Measurements from ENCODE around the gene ARHGAP9. TPM values are rescaled to one million over a fixed set of nuclear protein-coding genes. Genes with fewer than 3 reads are reported as not detected.
A peak's percentile ranks its signal among the peaks of the same experiment; 100 is the strongest.

Gene ARHGAP9
- total RNA-seq, 1 donor from 2014 or later: 28.7 TPM

DNA sequence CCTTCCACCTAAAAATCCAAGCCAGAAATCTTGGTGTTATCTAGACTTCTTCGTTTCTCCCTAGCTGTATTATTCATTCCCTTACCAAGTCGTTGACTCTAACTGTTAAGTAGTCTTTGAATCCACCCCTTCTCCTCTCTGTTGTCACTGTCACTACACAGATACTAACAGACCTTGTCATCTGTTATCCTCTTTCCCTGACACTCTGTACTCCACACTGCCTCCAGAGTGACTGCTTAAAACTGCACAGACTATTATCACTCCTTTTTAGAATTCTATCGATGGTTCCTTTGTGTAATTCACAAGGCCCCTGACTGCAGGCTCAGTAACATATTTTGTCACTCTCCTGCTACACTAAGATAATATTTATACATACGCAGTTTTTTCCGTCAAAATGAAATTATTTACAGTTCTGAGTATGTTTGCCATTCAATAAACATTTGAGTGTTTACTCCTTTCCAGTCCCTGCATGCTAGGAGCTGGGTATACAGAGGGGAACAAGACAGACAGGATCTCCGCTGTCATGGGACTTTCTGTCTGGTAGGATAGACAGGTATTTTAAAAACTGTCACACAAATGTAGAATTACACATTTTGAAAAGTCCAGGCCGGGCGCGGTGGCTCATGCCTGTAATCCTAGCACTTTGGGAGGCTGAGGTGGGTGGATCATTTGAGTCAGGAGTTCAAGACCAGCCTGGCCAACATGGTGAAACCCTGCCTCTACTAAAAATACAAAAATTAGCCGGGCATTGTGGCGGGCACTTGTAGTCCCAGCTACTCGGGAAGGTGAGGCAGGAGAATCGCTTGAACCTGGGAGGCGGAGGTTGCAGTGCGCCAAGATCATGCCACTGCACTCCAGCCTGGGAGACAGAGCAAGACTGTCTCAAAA is 12.0 kb upstream of the ARHGAP9 start:
- no peaks in the 10 kb centered on the region for H3K9me3 ChIP-seq
- H3K27me3 ChIP-seq: no peaks in the 10 kb centered on the region
- H3K36me3 ChIP-seq: peaks cover 0 to 42% of the 10 kb centered on the region in 2 donors
- H3K4me3 ChIP-seq: no peak overlapping the region
- H3K27ac ChIP-seq: no peak overlapping the region
- no peak for TF ChIP-seq POLR2AphosphoS5 (IDR thresholded peaks at IDR 0.05; ENCODE audit: insufficient read depth in 1 of 2, low read depth in 1 of 2)
- TF ChIP-seq, protein P1, sequence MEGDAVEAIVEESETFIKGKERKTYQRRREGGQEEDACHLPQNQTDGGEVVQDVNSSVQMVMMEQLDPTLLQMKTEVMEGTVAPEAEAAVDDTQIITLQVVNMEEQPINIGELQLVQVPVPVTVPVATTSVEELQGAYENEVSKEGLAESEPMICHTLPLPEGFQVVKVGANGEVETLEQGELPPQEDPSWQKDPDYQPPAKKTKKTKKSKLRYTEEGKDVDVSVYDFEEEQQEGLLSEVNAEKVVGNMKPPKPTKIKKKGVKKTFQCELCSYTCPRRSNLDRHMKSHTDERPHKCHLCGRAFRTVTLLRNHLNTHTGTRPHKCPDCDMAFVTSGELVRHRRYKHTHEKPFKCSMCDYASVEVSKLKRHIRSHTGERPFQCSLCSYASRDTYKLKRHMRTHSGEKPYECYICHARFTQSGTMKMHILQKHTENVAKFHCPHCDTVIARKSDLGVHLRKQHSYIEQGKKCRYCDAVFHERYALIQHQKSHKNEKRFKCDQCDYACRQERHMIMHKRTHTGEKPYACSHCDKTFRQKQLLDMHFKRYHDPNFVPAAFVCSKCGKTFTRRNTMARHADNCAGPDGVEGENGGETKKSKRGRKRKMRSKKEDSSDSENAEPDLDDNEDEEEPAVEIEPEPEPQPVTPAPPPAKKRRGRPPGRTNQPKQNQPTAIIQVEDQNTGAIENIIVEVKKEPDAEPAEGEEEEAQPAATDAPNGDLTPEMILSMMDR (IDR thresholded peaks at IDR 0.05): no peak
- no peak for TF ChIP-seq POLR2A (IDR thresholded peaks at IDR 0.05)
- DNase-seq (ENCODE audit: extremely low spot score in 2 of 2): no peak
- intact Hi-C loops (cut with DNase I): no loop called here
- peaks cover 18% of the 10 kb centered on the region for H3K4me1 ChIP-seq

DNA sequence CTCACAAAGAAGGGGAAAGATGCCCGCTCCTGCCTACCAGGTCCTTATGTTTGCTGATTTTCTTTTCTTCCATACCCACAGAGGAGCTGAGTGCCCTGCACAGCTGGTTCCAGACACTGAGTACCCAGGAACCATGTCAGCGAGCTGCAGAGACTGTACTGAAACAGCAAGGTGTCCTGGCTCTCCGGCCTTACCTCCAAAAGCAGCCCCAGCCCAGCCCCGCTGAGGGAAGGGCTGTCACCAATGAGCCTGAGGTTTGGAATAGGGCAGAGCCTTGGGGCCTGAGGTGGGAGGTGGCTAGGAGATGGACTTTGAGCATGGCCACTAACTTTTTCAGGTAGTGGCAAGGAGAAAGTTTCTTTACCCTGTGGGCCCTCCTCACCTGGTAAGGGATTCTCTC is 10.5 kb upstream of the ARHGAP9 start:
- Histone ChIP-seq H3K9me3 (no peaks in the 10 kb centered on the region), H3K27ac (no peak overlapping the region), H3K4me3 (no peak overlapping the region), H3K36me3 (peaks cover 0 to 27% of the 10 kb centered on the region in 2 donors), H3K4me1 (peaks cover 18% of the 10 kb centered on the region), H3K27me3 (no peaks in the 10 kb centered on the region)
- intact Hi-C loops (cut with DNase I): no loop called here
- DNase-seq (ENCODE audit: extremely low spot score in 2 of 2): no peak
- TF ChIP-seq, protein P1 (IDR thresholded peaks at IDR 0.05): no peak
- TF ChIP-seq POLR2AphosphoS5 (IDR thresholded peaks at IDR 0.05; ENCODE audit: insufficient read depth in 1 of 2, low read depth in 1 of 2): no peak
- TF ChIP-seq POLR2A (IDR thresholded peaks at IDR 0.05): no peak

DNA sequence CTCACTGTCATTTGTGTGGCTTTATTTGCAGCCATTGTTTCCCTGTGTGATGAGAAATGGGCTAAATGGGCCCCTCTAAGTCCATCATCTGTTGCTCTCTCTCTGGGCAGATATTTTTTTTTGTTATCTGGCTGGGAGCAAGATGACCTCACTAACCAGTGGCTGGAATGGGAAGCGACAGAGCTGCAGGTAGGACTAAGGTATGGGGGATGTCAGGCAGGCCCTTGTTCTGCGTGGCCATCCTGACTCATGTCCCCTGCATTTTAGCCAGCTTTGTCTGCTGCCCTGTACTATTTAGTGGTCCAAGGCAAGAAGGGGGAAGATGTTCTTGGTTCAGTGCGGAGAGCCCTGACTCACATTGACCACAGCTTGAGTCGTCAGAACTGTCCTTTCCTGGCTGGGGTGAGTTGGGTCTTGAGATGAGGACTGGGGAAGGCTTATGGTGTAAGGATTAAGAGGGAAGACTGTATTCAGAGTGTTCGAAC is 9.5 kb upstream of the ARHGAP9 start:
- DNase-seq (ENCODE audit: extremely low spot score in 2 of 2): no peak
- intact Hi-C loops (cut with DNase I): no loop called here
- Histone ChIP-seq H3K27me3 (no peaks in the 10 kb centered on the region), H3K4me3 (peak overlapping the region in 1 of 2 donors; percentile 92), H3K36me3 (peaks cover 0 to 26% of the 10 kb centered on the region in 2 donors), H3K27ac (no peak overlapping the region), H3K9me3 (no peaks in the 10 kb centered on the region), H3K4me1 (peaks cover 18% of the 10 kb centered on the region)
- TF ChIP-seq POLR2AphosphoS5 (IDR thresholded peaks at IDR 0.05; ENCODE audit: insufficient read depth in 1 of 2, low read depth in 1 of 2): no peak

DNA sequence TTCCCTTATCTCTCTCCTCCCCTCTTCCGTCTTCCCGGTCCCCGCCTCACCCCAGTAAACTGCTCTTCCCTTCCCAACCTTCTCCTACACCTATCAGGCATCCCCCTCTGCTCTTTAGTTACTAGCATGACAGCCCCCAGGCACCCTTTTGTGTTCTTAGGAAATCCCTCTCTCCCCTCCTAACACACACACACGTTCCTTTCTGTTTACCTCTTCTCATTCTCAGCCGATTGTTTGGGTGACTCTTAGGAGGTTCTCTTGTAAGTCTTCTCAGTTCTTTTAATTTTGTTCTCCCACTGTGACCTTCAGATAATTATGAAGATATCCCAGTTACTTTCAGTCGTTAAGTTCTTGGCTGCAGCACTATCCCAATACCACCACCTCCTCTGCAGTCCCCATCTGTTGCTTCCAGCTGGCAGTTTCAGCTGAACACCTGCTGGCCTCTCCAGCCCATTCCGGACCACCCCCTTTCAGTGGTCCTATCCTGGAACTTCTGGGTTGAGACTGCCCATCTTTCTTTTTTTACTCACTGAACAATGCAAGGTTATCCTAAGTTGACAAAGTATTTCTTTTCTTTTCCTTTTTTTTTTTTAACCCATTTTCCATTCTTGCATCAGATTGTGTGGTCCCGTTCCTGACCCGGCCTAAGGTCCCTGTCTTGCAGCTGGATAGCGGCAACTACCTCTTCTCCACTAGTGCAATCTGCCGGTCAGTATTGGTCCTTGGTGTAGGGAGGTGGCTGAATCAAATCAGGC is 8.9 kb upstream of the ARHGAP9 start:
- Histone ChIP-seq H3K9me3 (no peaks in the 10 kb centered on the region), H3K4me1 (peaks cover 18% of the 10 kb centered on the region), H3K27ac (peak overlapping the region; percentile 71), H3K27me3 (no peaks in the 10 kb centered on the region), H3K4me3 (peak overlapping the region; percentile 92 to 94), H3K36me3 (peaks cover 0 to 26% of the 10 kb centered on the region in 2 donors)
- intact Hi-C loops (cut with DNase I): no loop called here
- DNase-seq (ENCODE audit: extremely low spot score in 2 of 2): no peak
- TF ChIP-seq, protein P1 (IDR thresholded peaks at IDR 0.05): no peak
- no peak for TF ChIP-seq POLR2A (IDR thresholded peaks at IDR 0.05)
- TF ChIP-seq POLR2AphosphoS5 (IDR thresholded peaks at IDR 0.05; ENCODE audit: insufficient read depth in 1 of 2, low read depth in 1 of 2): no peak

DNA sequence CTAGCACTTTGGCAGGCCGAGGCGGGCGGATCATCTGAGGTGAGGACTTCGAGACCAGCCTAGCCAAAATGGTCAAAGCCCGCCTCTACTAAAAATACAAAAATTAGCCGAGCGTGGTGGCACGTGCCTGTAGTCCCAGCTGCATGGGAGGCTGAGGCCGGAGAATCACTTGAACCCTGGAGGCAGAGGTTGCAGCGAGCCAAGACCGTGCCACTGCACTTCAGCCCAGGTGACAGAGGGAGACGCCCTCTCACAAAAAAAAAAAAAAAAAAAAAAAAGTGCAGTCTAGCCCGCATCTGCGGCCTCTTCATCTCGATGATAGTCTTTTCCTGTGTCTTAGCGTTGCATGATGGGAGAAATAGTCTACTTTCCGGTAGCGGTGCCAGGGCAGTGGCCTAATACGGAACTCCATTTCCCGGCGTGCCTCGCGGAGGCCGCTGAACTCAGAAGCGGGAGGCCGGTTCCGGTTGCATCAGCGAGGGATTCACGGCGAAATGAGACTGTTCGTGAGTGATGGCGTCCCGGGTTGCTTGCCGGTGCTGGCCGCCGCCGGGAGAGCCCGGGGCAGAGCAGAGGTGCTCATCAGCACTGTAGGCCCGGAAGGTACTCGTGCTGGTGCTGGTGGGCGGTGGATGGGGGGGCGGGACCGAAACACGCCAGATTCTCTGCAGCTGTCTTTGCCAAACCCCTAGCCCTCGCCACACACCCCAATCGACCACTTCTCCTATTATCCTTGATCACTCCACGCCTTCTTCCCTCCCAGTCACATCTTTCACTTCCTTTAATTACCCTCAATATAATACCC is 8.1 kb upstream of the ARHGAP9 start, which contains the start of gene MARS1:
Gene MARS1, plus strand, starts transcription at position 472 of the 805 bp plus-strand sequence. Its CDS starts 23 bp downstream, at position 495.
- intact Hi-C loops (cut with DNase I): no loop called here
- TF ChIP-seq, protein P1 (IDR thresholded peaks at IDR 0.05): peak; percentile 2 to 19 (median 10)
- TF ChIP-seq POLR2A (IDR thresholded peaks at IDR 0.05) (peak in 1 of 2 donors; percentile 26), POLR2AphosphoS5 (IDR thresholded peaks at IDR 0.05; ENCODE audit: insufficient read depth in 1 of 2, low read depth in 1 of 2) (peak; percentile 88 to 100)

More for the DNA sequence above, 8.1 kb upstream of the ARHGAP9 start, which contains the start of gene MARS1:
- peak in 1 of 2 donors; percentile 92 for DNase-seq (ENCODE audit: extremely low spot score in 2 of 2)
- Histone ChIP-seq H3K4me1 (peaks cover 18% of the 10 kb centered on the region), H3K27me3 (no peaks in the 10 kb centered on the region), H3K36me3 (peaks cover 0 to 26% of the 10 kb centered on the region in 2 donors), H3K27ac (peak within 1 kb of the TSS; percentile 71), H3K4me3 (peak within 1 kb of the TSS; percentile 92 to 94), H3K9me3 (no peaks in the 10 kb centered on the region)

Measured in vagina (tissue), 2 donors.